Vagina (tissue), 2 donors: ENCODE results near the gene GPC5.

Experiments used
- POLR2AphosphoS5 ChIP-seq, 2 donors: sonication (generic); formaldehyde crosslinking; IDR thresholded peaks; one replicate each; pipeline ENCODE4 v1.9.0; 2017; ENCODE audit warnings: antibody characterized with exemption in 2 of 2, mild to moderate bottlenecking in 2 of 2, low read depth in 1 of 2; ENCODE audit not compliant: insufficient read depth in 1 of 2
- TF ChIP-seq, protein P1 (sequence below), 3 experiments: fragments of 450-650 bp in 2 of 3; fragments of 200-600 bp in 1 of 3; sonication (generic) in 1 of 3; IDR thresholded peaks; one replicate each; pipeline ENCODE4 v1.5.1; 2017 to 2019; ENCODE audit warnings: antibody characterized with exemption in 3 of 3, mild to moderate bottlenecking in 2 of 3, moderate library complexity in 2 of 3

GRCh38 chr13:91948736-91949135 is 550.3 kb downstream of the GPC5 start:
- TF ChIP-seq, protein P1, sequence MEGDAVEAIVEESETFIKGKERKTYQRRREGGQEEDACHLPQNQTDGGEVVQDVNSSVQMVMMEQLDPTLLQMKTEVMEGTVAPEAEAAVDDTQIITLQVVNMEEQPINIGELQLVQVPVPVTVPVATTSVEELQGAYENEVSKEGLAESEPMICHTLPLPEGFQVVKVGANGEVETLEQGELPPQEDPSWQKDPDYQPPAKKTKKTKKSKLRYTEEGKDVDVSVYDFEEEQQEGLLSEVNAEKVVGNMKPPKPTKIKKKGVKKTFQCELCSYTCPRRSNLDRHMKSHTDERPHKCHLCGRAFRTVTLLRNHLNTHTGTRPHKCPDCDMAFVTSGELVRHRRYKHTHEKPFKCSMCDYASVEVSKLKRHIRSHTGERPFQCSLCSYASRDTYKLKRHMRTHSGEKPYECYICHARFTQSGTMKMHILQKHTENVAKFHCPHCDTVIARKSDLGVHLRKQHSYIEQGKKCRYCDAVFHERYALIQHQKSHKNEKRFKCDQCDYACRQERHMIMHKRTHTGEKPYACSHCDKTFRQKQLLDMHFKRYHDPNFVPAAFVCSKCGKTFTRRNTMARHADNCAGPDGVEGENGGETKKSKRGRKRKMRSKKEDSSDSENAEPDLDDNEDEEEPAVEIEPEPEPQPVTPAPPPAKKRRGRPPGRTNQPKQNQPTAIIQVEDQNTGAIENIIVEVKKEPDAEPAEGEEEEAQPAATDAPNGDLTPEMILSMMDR (IDR thresholded peaks at IDR 0.05), result no peak
- TF ChIP-seq POLR2AphosphoS5 (IDR thresholded peaks at IDR 0.05; ENCODE audit: insufficient read depth in 1 of 2, low read depth in 1 of 2), result no peak
